K562 (cell line): ENCODE data around the gene PPIP5K2. TPM values are rescaled to one million over a fixed set of nuclear protein-coding genes. Genes with fewer than 3 reads are reported as not detected.
A peak's percentile ranks its signal among the peaks of the same experiment; 100 is the strongest.

ENCODE experiments used
- ATAC-seq: fragments of 200-7000 bp; cut with Tn5 transposase; 3 replicates; pipeline ENCODE4 v1.9.1; 2020; ENCODE audit warnings: moderate library complexity
- BruUV-seq: library from RNA; stranded (reverse); fragments of 400-500 nt; replicated peaks from 2 replicates; lab custom pipeline; 2021; lab: Mats Ljungman, UMichigan
- CTCF ChIA-PET: fragments of 300-600 bp; formaldehyde crosslinking; extraction: SDS; loops from one replicate; lab custom pipeline; 2021; ENCODE audit warnings: low intra/inter-chr PET ratio; lab: Yijun Ruan, JAX
- POLR2A ChIA-PET: fragments of 300-600, 350-650 bp; sonication (Branson Sonifier 250); formaldehyde crosslinking; extraction: SDS; loops from one replicate; lab custom pipeline; 2021; ENCODE audit warnings: antibody characterized with exemption, inconsistent platforms; lab: Yijun Ruan, JAX
- DNase-seq, 4 experiments: peaks; one replicate each; pipeline versions ENCODE4 v3.0.0 to v3.0.0-alpha.2; 2011 to 2018; ENCODE audit warnings: low spot score in 3 of 4, mixed read lengths in 3 of 4; ENCODE audit errors: extremely low read depth in 1 of 4
- FAIRE-seq: peaks from 2 replicates; lab custom pipeline; 2011; peaks lifted over from hg19 to GRCh38; lab: Jason Lieb, UNC
- H2AFZ ChIP-seq: 2 replicates; pipeline ENCODE4 v1.6.0; 2011; ENCODE audit warnings: low read depth, low read length, control low read depth, inconsistent platforms
- H3K27ac ChIP-seq: fragments of 200-600 bp; 3 replicates; pipeline ENCODE4 v1.8.0; 2011; ENCODE audit warnings: low read depth, mild to moderate bottlenecking, control low read depth, inconsistent platforms, low read length, moderate library complexity, mixed read lengths; ENCODE audit errors: extremely low read depth
- H3K27me3 ChIP-seq, 2 experiments: fragments of 300-600 bp in 1 of 2; 2 replicates in 1 of 2; 3 replicates in 1 of 2; pipeline versions ENCODE4 v1.6.0 to v1.8.0; 2011; ENCODE audit warnings: inconsistent platforms in 2 of 2, low read length in 2 of 2, mild to moderate bottlenecking in 1 of 2, mixed read lengths in 1 of 2, moderate library complexity in 1 of 2; ENCODE audit not compliant: control insufficient read depth in 2 of 2, insufficient read depth in 2 of 2
- H3K36me3 ChIP-seq: fragments of 300-600 bp; 3 replicates; pipeline ENCODE4 v1.8.0; 2011; ENCODE audit warnings: mild to moderate bottlenecking, low read length, inconsistent platforms; ENCODE audit not compliant: control insufficient read depth, insufficient read depth
- H3K4me1 ChIP-seq, 2 experiments: fragments of 200-600 bp in 1 of 2; replicated peaks in 1 of 2; 2 replicates in 1 of 2; 3 replicates in 1 of 2; pipeline versions ENCODE4 v1.5.1 to v1.8.0; 2011; ENCODE audit warnings: inconsistent platforms in 2 of 2, low read length in 2 of 2, mild to moderate bottlenecking in 1 of 2, mixed read lengths in 1 of 2, moderate library complexity in 1 of 2; ENCODE audit not compliant: control insufficient read depth in 2 of 2, insufficient read depth in 2 of 2
- H3K4me2 ChIP-seq: 2 replicates; pipeline ENCODE4 v1.6.1; 2011; ENCODE audit warnings: low read length, control low read depth, inconsistent platforms, mixed read lengths; ENCODE audit not compliant: insufficient read depth
- H3K4me3 ChIP-seq: fragments of 200-600 bp; sonication (generic), shearing (Covaris generic); 2 replicates; pipeline ENCODE4 v1.5.1; 2016; ENCODE audit warnings: control low read depth, inconsistent platforms
- H3K79me2 ChIP-seq: fragments of 200-600 bp; 3 replicates; pipeline ENCODE4 v1.8.0; 2011; ENCODE audit warnings: low read length, inconsistent platforms; ENCODE audit not compliant: control insufficient read depth, insufficient read depth
- H3K9ac ChIP-seq, 2 experiments: 2 replicates each; pipeline versions ENCODE4 v1.6.0 to v1.6.1; 2011; ENCODE audit warnings: low read depth in 2 of 2, low read length in 2 of 2, control low read depth in 1 of 2, inconsistent platforms in 1 of 2, mild to moderate bottlenecking in 1 of 2, mixed read lengths in 1 of 2; ENCODE audit not compliant: insufficient read depth in 1 of 2
- H3K9me1 ChIP-seq: one replicate; pipeline ENCODE4 v1.6.0; 2011; ENCODE audit warnings: inconsistent platforms, mild to moderate bottlenecking, low read length, moderate library complexity; ENCODE audit not compliant: control insufficient read depth, insufficient read depth
- H3K9me3 ChIP-seq: replicated peaks from 2 replicates; pipeline ENCODE4 v1.5.1; 2011; ENCODE audit warnings: low read depth, low read length, inconsistent platforms; ENCODE audit not compliant: control insufficient read depth, insufficient read depth
- H4K20me1 ChIP-seq: replicated peaks from 2 replicates; pipeline ENCODE4 v1.6.1; 2011; ENCODE audit warnings: low read length, inconsistent platforms, mixed read lengths; ENCODE audit not compliant: control insufficient read depth, insufficient read depth
- ADNP ChIP-seq: fragments of 200-800 bp; sonication (Bioruptor generic); IDR thresholded peaks from 2 replicates; pipeline ENCODE4 v1.6.1; 2016; ENCODE audit warnings: missing genetic modification characterization, missing compliant biosample characterization
- BCOR ChIP-seq: fragments of 450-650 bp; IDR thresholded peaks from 2 replicates; pipeline ENCODE4 v1.6.1; 2016
- CXXC5 ChIP-seq: fragments of 250-450 bp; sonication (Bioruptor Pico); IDR thresholded peaks from 2 replicates; pipeline ENCODE4 v1.8.0; 2022; ENCODE audit warnings: inconsistent platforms, mild to moderate bottlenecking, moderate library complexity
- MTA1 ChIP-seq: fragments of 450-650 bp; IDR thresholded peaks from 2 replicates; pipeline ENCODE4 v1.6.1; 2017; ENCODE audit warnings: borderline replicate concordance
- POLR3A ChIP-seq: IDR thresholded peaks from 2 replicates; pipeline ENCODE4 v1.6.1; 2011; ENCODE audit warnings: borderline replicate concordance, mild to moderate bottlenecking, moderate library complexity; ENCODE audit not compliant: insufficient read length, insufficient read depth; ENCODE audit errors: extremely low read depth
- RBM22 ChIP-seq: fragments of 200-400 bp; formaldehyde crosslinking; IDR thresholded peaks from 2 replicates; pipeline ENCODE4 v1.6.1; 2018; ENCODE audit warnings: low read length, low read depth; ENCODE audit not compliant: poor library complexity, severe bottlenecking
- RFX1 ChIP-seq: fragments of 450-650 bp; IDR thresholded peaks from 2 replicates; pipeline ENCODE4 v1.6.1; 2016; ENCODE audit warnings: mild to moderate bottlenecking, moderate library complexity
- ZBTB8A ChIP-seq: fragments of 450-650 bp; IDR thresholded peaks from 2 replicates; pipeline ENCODE4 v1.6.1; 2018; ENCODE audit warnings: mild to moderate bottlenecking, moderate library complexity; ENCODE audit not compliant: partially characterized antibody
- ZNF175 ChIP-seq: fragments of 200-800 bp; sonication (Bioruptor generic); IDR thresholded peaks from 2 replicates; pipeline ENCODE4 v1.6.1; 2016; ENCODE audit warnings: low read depth, mild to moderate bottlenecking, missing genetic modification characterization, missing compliant biosample characterization
- ZNF785 ChIP-seq: fragments of 250-450 bp; sonication (Bioruptor Pico); IDR thresholded peaks from 2 replicates; pipeline ENCODE4 v1.4.0; 2020; ENCODE audit warnings: mild to moderate bottlenecking
- WGBS: fragments of 100-300 bp; shearing (Covaris generic); methylation state at CpG from one replicate; pipeline ENCODE4 v1.1.6; 2016; ENCODE audit warnings: low coverage, mixed read lengths; ENCODE audit not compliant: insufficient coverage; ENCODE audit errors: missing lambda C conversion rate; 5-methylcytosine and 5-hydroxymethylcytosine counted together
- in situ Hi-C: fragments of 300-500 bp; cut with MboI; formaldehyde crosslinking; loops from 4 replicates; pipeline ENCODE4 v1.15.0; 2018; ENCODE audit warnings: inconsistent platforms, mixed read lengths
- intact Hi-C: fragments of 100-400 bp; cut with micrococcal nuclease; formaldehyde crosslinking; loops from 2 replicates; pipeline ENCODE4 v1.14.2; 2022
- polyA plus RNA-seq, 8 experiments: library from polyadenylated mRNA; depleted of rRNA in 4 of 8; stranded (reverse) in 5 of 8; unstranded in 3 of 8; fragments of >200 nt; fragmentation: Nextera tagmentation in 2 of 8; fragmentation: Illumina TruSeq in 1 of 8; extraction: Ambion mirVana in 2 of 8; extraction: Trizol in 1 of 8; gene quantifications; 2 replicates each; pipeline versions ENCODE4 v1.2.1 to v1.2.3, GENCODE V29; 2011 to 2014; ENCODE audit warnings: inconsistent platforms in 1 of 8, missing spikeins in 1 of 8
- total RNA-seq, 7 experiments: library from RNA; depleted of rRNA in 6 of 7; stranded (reverse); fragments of >200 nt in 6 of 7; fragmentation: Illumina TruSeq in 2 of 7; extraction: Trizol in 2 of 7; gene quantifications; 2 replicates each; pipeline versions ENCODE4 v1.2.1 to v1.2.3, GENCODE V29; 2011 to 2021; ENCODE audit warnings: low replicate concordance in 1 of 7
- TF ChIP-seq, protein P1 (sequence below): fragments of 250-450 bp; sonication (Bioruptor Pico); IDR thresholded peaks from 2 replicates; pipeline ENCODE4 v1.9.0; 2021; ENCODE audit warnings: mild to moderate bottlenecking, inconsistent platforms
- TF ChIP-seq, protein P2 (sequence below), 3 experiments: fragments of 200-800 bp in 1 of 3; sonication (Bioruptor generic) in 1 of 3; sonication (generic) in 1 of 3; formaldehyde crosslinking in 1 of 3; IDR thresholded peaks; 2 replicates each; pipeline versions ENCODE4 v1.6.1 to v1.8.0; 2016 to 2022; ENCODE audit warnings: mild to moderate bottlenecking in 2 of 3, missing compliant biosample characterization in 2 of 3, missing genetic modification characterization in 2 of 3, missing genetic modification reagents in 1 of 3

The PPIP5K2 gene
- total and polyA plus RNA-seq, 9 of the 15 experiments (the other 6 are each of a cell fraction or from before 2014, with no cell fraction given) = 39.4 to 150 (median 99.1) TPM

DNA sequence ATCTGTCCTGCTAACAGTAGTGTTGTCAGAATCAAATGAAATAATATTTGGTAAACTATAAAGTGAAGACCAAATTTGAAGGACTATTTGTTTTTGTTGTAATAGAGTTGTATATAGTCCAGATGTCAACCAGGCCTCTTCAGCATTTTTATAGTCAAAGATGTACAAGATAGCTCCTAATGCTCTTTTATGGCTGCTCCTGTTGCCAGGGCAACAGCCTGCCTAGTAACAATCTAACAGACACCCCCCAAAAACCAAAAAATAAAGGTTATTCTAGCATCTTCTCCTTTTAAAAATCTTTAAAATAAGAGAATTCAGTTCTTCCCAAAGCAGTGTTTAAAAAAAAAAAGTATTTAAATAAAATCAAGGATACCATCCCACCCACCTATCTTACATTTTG is 89.0 kb downstream of the PPIP5K2 start:
- no peaks in the 10 kb centered on the region for H3K27me3 ChIP-seq
- no peak overlapping the region for H2AFZ ChIP-seq
- H3K9ac ChIP-seq = no peak overlapping the region
- TF ChIP-seq ZNF175 (CRISPR knock-in tag) = no peak
- TF ChIP-seq RFX1 = peak; percentile 54
- no peak overlapping the region for H3K4me2 ChIP-seq
- H3K9me1 ChIP-seq = no peaks in the 10 kb centered on the region
- ATAC-seq (no peak), DNase-seq (no peak), FAIRE-seq (no peak)
- POLR2A ChIA-PET = no interaction called here
- H3K4me1 ChIP-seq = no peaks in the 10 kb centered on the region
- H4K20me1 ChIP-seq = no peaks in the 10 kb centered on the region
- in situ Hi-C loops (no loop called here), intact Hi-C loops (no loop called here)
- BruUV-seq = no TSS peak
- peaks cover 15% of the 10 kb centered on the region; the same call in 2 of the 3 replicates for H3K36me3 ChIP-seq
- CTCF ChIA-PET = no interaction called here
- no peaks in the 10 kb centered on the region for H3K9me3 ChIP-seq
- no peak overlapping the region for H3K4me3 ChIP-seq
- H3K79me2 ChIP-seq = no peaks in the 10 kb centered on the region
- no peak overlapping the region for H3K27ac ChIP-seq

DNA sequence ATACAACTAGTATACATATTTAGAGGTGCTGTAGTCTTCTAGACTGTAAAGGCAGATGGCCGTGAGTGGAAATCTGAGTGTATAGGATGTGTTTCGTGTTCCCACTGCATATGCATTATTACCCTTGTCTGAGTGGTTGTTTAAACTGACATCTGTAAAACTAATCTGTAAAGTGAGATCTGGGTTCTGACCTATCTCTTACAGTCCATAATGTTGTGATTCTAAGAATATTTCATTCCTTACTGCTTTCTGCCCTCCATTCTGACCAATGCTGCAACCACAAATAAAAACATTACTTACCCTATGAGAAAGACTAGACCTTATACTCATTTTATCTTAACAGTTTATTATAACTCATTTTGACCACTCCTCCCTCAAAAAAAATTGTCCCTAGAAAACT is 90.9 kb downstream of the PPIP5K2 start:
- no TSS peak for BruUV-seq
- H3K4me1 ChIP-seq = no peaks in the 10 kb centered on the region
- H3K36me3 ChIP-seq = peaks cover 9% of the 10 kb centered on the region; the same call in 2 of the 3 replicates
- H3K4me2 ChIP-seq = no peak overlapping the region
- WGBS = 94% methylated on average over 2 of the region's 2 CpGs
- no peak for DNase-seq
- H3K79me2 ChIP-seq = no peaks in the 10 kb centered on the region
- H3K9me3 ChIP-seq = no peaks in the 10 kb centered on the region
- H2AFZ ChIP-seq = no peak overlapping the region
- H3K9me1 ChIP-seq = no peaks in the 10 kb centered on the region
- no peak overlapping the region for H3K4me3 ChIP-seq
- H3K27me3 ChIP-seq = no peaks in the 10 kb centered on the region
- ChIA-PET POLR2A (interaction anchor here (1.0 to 1.4 kb wide), 2 partner anchors 14 to 17 kb away, joined by 3 read pairs; no protein-coding TSS in a partner anchor), CTCF (no interaction called here)
- in situ Hi-C loops (no loop called here), intact Hi-C loops (no loop called here)
- H3K27ac ChIP-seq = no peak overlapping the region
- no peak for TF ChIP-seq RBM22
- TF ChIP-seq POLR3A = no peak
- no peak for TF ChIP-seq ZBTB8A
- TF ChIP-seq ADNP (tag) = no peak
- TF ChIP-seq MTA1 = no peak
- TF ChIP-seq, protein P1, sequence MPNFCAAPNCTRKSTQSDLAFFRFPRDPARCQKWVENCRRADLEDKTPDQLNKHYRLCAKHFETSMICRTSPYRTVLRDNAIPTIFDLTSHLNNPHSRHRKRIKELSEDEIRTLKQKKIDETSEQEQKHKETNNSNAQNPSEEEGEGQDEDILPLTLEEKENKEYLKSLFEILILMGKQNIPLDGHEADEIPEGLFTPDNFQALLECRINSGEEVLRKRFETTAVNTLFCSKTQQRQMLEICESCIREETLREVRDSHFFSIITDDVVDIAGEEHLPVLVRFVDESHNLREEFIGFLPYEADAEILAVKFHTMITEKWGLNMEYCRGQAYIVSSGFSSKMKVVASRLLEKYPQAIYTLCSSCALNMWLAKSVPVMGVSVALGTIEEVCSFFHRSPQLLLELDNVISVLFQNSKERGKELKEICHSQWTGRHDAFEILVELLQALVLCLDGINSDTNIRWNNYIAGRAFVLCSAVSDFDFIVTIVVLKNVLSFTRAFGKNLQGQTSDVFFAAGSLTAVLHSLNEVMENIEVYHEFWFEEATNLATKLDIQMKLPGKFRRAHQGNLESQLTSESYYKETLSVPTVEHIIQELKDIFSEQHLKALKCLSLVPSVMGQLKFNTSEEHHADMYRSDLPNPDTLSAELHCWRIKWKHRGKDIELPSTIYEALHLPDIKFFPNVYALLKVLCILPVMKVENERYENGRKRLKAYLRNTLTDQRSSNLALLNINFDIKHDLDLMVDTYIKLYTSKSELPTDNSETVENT (CRISPR knock-in tag) = no peak
- TF ChIP-seq, protein P2, sequence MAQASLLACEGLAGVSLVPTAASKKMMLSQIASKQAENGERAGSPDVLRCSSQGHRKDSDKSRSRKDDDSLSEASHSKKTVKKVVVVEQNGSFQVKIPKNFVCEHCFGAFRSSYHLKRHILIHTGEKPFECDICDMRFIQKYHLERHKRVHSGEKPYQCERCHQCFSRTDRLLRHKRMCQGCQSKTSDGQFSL (CRISPR knock-in tag; IDR thresholded peaks at IDR 0.05) = no peak
- TF ChIP-seq, protein P2 (tag; IDR thresholded peaks at IDR 0.05) = no peak
- TF ChIP-seq BCOR = no peak
- TF ChIP-seq ZNF785 (CRISPR knock-in tag) = no peak
- TF ChIP-seq CXXC5 = no peak
- FAIRE-seq = no peak
- H4K20me1 ChIP-seq = no peaks in the 10 kb centered on the region
- H3K9ac ChIP-seq = no peak overlapping the region
- no peak for ATAC-seq
